Inferior parietal cortex (tissue), 1 donor: Measurements from ENCODE around the gene PKP3.
"Not testable (repeated sequence)": the region's sequence is repeated elsewhere in the genome, so short reads cannot be mapped to it uniquely, and the experiment has no call there.

ENCODE experiments used
- DNase-seq: peaks from one replicate; pipeline ENCODE4 v3.0.0-alpha.2; 2016; ENCODE audit errors: extremely low spot score

The PKP3 gene

GRCh38 chr11:377883-378500 is 16.0 kb upstream of the PKP3 start:
- no peak for DNase-seq

GRCh38 chr11:379205-380094 is 14.6 kb upstream of the PKP3 start:
- no peak for DNase-seq

- no peak for DNase-seq
These were observed 13.9 kb upstream of the PKP3 start for GRCh38 chr11:380095-380480.

GRCh38 chr11:380491-380890 is 13.5 kb upstream of the PKP3 start:
- DNase-seq: no peak

GRCh38 chr11:380996-381395 is 13.0 kb upstream of the PKP3 start:
- DNase-seq: no peak

- no peak for DNase-seq
These were observed 12.4 kb upstream of the PKP3 start for GRCh38 chr11:381501-382072.

GRCh38 chr11:382081-382629 is 11.9 kb upstream of the PKP3 start:
- DNase-seq: no peak

- DNase-seq: no peak
These were observed 10.6 kb upstream of the PKP3 start for GRCh38 chr11:383431-383830.

GRCh38 chr11:384511-384910 is 9.5 kb upstream of the PKP3 start:
- DNase-seq: no peak

GRCh38 chr11:385594-386351 is 8.2 kb upstream of the PKP3 start:
- DNase-seq: no peak

GRCh38 chr11:386483-386882 is 7.5 kb upstream of the PKP3 start:
- DNase-seq: no peak

- DNase-seq: no peak
These were observed 6.7 kb upstream of the PKP3 start for GRCh38 chr11:387193-387793.

GRCh38 chr11:389369-389768 is 4.6 kb upstream of the PKP3 start:
- DNase-seq: not testable (repeated sequence)

GRCh38 chr11:390175-390574 is 3.8 kb upstream of the PKP3 start:
- DNase-seq: no peak

- DNase-seq: no peak
These were observed 2.6 kb upstream of the PKP3 start for GRCh38 chr11:391117-392017.

- no peak for DNase-seq
These were observed 1.8 kb upstream of the PKP3 start for GRCh38 chr11:392102-392777.

GRCh38 chr11:393219-394033 is 583 bp upstream of the PKP3 start:
- no peak for DNase-seq

- DNase-seq: no peak
These were observed 1.0 kb downstream of the PKP3 start for GRCh38 chr11:394858-395655.
